ENCODE results near the gene OPTC.

Gene OPTC

DNA sequence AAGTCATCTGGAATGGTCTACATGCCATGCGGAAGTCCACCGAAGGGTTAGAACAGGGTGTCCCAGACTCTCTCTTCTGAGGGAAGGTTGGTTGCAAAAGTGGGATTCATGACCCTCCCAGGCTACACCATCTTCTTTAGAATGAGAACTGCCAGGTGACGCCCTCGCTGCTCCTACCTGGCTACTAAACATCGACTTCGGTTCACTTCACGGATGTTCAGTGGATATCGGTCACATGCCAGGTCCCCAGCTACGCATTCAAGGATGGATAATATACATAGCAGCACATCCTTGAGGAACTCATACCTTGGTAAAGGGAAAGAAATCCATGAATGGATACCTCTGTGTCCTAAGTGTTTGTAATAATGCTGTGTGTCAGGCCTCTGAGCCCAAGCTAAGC is 3.3 kb upstream of the OPTC start:
- DNase-seq = no peak

DNA sequence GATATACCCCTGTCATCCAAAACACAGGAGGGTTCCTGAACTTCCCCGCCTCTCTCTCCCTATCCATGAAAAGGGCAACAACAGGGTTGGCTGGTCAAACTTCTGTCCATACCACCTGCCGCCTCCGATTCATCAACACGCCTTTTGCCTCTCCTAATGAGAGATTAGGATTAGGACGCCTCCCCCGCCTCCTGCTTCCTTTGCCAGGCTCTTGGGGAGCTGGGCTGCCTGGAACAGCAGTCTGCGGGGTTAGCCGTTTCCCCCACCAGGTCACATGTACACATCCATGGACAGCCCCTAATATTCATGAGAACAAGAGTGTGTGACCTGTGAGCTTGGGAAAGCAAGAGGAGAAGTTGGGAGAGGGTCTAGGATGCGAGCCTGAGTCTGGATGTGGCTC is 2.3 kb upstream of the OPTC start:
- no peak for DNase-seq

DNA sequence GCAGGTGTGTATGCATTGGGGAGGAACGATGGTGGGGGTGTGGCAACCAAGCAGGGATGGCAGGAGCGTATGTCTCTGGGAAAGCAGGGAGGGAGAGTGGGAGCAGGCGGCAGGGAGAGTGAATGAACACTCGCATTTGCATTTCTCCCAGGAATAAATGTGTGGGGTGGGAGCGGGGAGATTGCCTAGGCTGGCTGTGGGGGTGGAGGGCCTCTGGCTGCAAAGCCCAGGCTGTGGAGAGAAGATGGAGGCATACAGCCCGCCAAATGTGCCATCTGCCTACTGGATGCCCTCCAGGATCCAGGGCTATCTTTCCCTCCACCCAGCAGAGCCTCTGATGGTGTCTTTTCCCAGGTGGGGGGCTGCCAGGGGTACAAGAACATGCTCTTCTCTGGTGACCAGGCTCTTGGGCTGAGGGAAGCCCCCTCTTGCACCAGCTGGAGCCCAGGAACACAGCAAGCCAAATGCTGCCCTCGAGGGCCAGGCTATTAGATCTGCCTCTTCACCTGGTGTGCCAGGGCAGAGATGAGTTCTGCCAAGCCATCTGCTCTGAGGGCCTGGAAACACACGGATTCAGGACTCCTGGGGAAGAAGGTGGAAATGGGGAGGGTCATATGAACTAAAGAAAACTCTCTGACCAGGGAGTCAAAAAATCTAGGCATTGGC is 1.7 kb upstream of the OPTC start:
- DNase-seq = peak in 4 of 56 donors; percentile 12 to 27 (median 22)

DNA sequence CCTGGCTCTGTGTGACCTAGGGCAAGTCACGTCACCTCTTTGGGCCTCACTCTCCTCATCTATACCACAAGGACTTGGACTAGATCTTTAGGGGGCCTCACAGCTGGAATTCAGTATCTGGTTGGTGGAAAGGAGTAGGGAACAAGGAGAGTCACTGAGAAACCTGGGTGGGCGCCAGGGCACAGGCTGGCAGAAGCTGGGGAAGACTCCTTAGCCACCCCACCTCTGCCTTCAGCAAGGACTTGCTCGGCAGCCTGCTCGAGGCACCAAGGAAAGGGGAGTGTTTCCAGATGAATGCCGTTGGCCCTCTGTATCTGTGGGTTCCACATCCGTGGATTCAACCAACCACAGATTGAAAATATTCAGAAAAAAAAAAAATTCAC is 1.2 kb upstream of the OPTC start:
- DNase-seq = no peak

DNA sequence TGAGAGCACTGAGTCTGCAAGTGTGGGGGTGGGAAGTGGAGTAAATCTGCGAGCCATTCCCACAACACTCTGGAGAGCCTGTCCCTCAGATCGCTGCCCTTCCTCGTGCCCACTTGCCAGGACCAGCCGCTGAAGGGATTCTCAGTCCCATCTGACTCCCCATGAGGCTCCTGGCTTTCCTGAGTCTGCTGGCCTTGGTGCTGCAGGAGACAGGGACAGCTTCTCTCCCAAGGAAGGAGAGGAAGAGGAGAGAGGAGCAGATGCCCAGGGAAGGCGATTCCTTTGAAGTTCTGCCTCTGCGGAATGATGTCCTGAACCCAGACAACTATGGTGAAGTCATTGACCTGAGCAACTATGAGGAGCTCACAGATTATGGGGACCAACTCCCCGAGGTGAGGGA is 1.9 kb downstream of the OPTC start:
- no peak for DNase-seq

DNA sequence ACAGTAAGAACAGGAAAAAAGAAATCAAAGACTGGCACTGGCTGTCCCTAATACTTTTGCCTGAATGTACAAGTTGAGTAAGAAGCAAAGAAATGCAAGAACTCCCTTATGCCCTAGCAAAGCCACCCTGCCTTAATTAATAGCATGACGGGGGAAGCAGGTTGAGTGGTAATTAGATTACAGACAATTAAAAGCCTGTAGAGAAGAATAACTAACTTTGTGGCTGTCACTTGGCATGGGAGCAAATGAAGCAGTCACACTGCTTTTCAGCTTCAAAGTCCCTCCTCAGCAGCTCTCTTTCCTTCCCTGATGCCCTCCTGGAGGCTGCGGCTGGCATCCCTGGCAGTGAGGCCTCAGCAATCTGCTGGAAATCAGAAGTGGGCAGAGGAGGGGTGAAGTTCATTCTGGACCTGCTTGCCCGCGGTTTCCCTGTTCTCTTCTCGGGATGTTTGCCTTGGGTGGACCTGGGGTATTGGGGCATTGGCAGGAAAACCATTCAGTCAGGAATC is 3.4 kb downstream of the OPTC start:
- no peak for DNase-seq

DNA sequence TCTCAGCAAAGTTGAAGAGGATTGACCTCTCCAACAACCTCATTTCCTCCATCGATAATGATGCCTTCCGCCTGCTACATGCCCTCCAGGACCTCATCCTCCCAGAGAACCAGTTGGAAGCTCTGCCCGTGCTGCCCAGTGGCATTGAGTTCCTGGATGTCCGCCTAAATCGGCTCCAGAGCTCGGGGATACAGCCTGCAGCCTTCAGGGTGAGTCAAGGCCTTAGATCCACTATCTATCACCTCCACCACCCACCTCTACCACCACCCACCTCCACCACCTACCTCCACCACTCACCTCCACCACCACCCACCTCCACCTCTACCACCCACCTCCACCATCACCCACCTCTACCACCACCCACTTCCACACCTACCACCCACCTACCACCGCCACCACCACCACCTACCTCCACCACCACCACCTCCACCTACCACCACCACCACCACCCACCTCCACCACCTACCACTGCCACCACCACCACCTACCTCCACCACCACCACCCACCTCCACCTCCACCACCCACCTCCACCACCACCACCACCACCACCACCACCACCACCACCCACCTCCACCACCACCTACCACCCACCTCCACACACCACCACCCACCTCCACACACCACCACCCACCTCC is 5.8 kb downstream of the OPTC start:
- no peak for DNase-seq

DNA sequence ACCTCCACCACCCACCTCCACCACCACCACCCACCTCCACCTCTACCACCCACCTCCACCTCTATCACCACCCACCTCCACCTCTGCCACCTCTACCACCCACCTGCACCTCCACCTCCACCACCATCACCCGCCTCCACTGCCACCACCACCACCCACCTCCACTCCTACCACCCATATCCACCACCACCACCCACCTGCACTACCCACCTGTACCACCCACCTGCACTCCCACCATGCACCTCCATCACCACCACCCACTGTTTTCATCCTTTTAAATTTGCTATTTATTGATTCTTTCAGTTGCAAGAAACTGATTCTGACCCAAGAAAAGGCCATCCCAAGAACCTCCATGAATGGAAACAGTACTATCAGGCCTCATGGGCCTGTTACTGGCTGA is 6.3 kb downstream of the OPTC start:
- no peak for DNase-seq

DNA sequence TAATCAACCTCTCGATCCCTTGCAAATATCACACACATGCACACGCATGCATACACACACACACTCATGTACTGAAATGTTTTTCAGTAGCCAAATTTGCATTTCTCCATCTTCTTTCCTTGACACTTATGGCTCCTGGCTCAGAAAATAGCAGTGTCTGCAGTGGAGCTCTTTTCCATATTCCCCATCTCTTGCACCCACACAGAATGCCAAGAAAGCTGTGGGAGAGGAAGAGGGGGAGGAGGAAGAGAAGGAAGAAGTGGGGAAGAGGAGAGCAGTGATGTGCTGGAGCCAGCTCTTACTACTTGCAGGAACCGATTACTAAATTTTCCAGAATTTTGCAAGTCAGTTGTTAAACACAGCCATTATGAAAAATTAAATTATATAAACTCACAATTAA is 9.9 kb downstream of the OPTC start:
- DNase-seq = no peak

DNA sequence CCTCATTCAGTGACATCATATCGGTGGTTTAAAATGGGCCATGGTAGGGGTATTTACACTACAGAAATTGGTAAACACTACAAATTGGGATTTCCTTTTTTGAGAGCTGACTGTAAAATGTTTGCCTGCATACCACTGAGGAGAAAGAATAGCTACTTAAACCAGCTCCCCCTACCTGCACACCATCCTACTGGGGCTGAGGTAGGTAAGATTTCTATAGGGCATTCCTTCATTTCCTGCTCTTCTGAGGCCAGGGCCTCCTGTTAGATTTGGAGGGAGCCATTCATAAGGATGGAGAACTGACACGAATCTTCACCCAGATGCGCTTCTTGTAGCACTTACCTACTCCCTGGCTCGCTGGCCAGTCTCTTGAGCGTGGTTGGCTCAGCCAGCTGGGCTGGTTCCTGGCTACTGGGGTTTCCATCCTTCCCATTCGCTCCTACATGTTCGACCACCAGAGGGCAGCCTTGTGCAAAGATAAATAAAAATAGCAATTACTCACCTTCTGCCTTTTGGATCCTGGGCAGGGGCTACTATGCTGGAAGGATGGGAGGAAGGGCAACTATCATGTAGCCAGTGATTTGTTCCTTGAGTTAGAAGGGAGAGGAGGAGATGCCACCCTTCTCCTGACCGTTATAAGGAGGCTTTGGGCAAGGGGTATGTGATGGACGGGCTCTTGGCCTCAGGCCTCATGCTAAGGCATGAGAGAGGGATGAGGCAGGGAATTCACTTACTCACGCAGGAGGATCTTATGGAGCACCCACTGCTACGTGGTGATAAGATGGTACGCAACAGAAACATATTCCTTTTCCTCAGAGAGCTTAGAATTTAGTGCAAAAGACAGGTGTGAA is 10.7 kb downstream of the OPTC start:
- peak in 49 of 56 donors; percentile 16 to 92 (median 57) for DNase-seq

DNA sequence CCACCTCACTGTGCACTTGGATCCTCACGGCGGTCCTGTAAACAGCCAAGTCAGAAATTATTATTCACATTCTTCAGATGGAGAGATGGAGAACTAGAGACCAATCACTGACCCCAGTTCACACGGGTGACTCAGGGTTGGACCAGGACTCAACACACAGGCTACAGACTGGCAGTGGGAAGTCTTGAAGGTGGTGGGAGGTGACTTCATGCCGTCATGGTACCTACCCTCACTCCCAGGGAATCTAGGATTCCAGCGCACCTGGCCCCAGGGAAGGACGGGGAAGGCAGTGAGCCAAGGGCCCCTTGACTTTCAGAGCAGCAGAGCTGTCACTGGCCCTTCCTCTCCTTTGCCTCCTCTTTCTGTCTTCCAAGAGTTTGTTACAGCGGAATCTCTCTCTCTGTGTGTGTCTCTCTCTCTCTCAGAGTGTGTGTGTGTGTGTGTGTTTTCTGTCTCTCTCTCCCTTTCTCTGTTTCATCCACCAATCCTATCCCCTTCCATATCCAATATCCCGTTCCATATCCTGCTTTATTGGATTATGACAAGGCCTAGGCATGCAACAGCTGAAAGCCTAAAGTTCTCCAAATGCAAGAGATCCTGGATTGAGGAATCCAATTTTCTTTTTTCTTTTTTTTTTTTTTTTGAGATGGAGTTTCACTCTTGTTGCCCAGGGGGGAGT is 11.7 kb downstream of the OPTC start:
- no peak for DNase-seq

DNA sequence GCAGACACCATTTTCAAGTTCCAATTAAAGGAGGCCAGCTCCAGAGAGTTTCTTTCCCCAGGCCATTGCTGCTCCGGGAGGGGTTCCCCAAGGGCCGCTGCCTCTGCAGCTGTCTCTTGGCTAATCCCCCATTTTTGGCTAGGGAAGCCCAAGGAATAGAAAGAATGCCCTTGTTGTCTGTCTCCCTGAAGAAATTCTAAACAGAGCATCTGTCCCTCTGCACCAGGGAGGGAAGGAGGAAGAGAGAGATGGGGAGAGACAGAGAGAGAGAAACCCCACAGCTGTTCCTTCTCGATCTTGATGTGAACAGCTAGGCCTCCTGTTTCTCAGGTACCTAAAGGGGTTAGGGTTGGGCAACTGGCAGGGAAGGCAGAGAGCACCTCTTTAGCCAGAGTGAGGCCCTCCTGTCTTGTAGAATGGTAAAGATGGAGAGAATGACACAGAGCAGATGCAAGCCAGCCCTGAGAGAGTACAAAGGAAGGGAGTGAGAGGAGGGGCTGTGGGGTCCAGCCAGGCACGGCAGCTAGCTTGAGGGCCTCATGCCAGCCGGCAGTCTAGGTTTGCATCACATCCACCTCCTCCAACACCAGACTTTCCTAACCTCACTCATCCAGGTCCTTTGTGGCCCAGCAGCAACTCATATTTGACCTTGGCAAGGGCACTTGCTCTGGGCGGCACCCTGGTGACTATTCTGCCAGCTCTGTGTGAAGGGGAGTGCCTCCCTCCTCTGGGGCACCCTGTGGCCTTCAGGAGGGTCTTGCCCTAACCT is 13.1 kb downstream of the OPTC start:
- peak in 2 of 56 donors; percentile 18 to 20 for DNase-seq

DNA sequence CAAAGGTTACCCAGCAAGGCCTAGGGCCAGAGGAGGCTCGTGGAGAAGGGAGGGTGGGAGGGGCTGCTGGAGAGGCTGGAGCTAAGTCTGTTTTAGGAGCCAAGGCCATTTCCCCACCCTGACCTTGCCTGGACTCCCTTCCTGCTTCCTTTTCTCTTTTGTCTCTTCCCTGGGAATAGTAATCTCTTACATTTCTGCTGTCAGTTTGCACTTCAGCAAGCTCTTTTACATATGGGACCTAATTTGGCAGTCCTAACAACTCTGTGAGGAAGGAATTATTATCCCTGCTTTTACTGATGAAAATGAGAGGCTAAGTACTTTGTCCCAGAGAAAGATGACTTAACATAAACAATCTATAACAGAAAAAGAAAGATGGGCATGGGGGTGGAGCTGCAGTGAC is 13.8 kb downstream of the OPTC start:
- no peak for DNase-seq

DNA sequence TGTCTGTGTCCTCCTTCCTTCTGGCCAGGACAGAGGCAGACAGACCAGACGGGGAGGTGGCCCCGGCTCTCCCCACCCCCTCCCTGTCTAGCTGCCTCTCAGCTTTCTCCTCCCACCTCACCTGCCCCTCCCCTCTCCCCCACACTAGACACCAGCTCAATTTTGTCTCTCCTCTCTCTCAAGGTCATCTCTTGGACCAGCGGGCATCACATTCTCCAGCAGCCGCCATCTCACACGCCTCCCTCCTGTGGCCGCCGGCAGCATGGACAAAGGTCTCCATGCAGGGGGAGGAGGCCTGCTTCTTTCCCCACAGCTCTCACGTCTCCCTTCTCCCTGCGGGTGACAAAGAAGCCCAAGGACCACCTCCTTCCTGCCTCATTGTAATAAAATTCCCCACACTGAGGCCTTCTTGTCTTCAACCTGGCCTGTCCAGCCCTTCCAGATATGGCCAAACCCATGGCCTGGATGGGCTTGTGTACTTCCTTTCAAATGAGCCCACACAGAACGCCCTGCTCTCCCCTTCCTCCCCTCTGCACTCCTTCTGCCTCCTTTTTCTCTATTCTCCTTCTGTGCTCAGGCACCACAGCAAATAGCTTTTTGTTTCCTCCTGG is 14.6 kb downstream of the OPTC start:
- DNase-seq = peak in 1 of 56 donors; percentile 21

DNA sequence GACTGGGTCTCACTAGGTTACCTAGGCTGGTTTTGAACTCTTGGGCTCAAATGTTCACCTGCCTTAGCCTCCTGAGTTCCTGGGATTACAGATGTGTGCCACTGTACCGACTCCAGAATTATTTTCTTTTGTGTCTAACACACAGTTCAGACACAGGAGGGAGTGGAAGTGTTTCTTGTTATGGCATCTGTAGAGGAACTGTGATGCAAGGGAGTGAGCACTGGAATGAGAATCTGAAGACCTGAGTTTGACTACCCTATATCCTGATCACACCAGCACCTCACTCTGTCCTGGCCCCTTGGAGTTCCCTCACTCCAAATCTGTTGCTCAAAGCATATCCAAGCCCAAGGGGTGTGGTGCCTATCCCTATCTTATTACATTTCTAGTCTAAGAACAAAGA is 15.2 kb downstream of the OPTC start:
- no peak for DNase-seq

DNA sequence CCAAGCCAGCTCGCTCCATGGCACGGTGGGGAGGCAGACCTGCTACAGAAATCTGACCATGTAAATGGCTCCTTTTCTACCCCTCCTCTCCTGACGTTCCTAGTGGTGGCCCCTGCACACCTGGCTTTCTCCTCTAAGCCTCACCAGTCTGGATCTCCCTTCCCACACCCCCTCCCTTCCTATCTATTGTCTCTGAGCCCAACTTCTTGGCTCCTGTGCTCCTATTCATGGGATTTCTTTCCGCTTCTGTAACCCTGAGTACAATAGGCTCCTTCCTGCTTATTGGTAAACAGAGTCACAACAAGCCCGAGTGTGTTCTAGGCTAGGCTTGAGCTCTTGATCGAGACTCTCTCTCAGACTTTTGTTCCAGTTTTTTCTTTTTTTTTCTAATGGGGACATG is 17.6 kb downstream of the OPTC start:
- no peak for DNase-seq

DNA sequence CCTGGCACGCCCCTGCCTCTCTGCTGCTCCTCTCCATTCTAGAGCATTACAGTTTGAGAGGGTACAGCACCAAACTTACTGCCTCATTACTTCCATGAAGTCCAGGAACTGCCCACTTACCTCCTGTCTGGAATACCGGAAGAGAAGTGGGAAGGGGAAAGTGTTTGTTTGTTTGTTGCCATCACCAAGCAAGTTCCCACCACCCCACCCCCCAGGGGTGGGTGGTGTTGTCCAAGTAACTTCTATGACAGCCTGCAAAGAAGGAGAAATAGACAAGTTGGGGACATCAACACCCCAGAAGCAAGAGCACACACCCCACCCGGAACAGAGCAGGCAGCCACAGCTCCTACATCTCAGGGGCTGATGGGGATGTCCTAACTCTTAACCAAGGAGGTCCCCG is 18.0 kb downstream of the OPTC start:
- DNase-seq = no peak

DNA sequence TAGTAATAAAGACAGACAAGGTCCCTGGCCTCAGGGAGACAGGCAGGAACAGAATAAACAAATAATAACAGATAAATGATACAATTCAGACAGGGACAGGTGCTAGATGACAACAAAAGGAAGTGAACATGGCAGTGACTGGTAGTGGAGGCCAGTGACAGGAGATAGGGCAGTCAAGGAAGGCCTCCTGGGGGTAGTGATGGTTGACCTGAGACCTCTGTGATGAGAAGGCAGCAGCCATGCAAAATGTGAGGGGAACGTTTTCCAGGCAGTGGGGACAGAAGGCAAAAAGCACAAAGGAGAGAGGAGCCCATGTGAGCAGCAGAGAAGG is 18.5 kb downstream of the OPTC start:
- DNase-seq = no peak

DNA sequence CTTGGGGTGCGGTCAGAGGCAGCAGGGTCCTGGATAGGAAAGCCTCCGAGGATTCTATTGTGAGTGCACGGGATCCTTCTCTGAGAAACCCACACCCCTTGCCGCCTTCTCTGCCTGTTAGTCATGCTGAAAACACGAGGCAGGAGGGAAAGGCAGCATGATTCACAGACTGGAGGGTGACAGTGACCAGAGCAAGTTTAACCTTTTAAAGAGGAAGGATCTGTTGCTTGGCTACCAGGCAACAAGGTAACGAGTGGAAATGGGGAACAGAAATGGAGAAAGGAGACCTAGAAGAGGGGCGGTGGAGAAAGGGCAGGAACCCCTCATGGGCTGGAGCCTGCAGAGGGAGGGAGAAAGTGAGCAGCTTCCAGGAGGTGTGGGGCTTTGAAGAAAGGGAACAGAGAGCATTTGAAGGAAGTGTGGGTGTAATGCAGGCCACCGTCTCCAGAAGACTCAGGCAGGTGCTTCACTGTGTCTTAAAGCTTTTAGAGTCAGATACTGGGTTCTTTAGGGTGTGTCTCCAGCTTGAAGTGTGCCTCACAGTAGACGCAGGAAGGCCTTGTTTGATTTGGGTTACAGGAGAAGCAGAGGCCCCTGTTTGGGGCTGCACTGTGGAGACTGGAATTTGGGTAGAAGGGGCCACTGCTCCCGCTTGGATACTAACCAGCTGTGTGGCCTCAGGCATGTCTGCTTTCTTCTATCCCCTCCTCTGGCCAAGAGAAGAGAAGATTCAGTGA is 19.1 kb downstream of the OPTC start:
- DNase-seq = peak in 7 of 56 donors; percentile 18 to 45 (median 24)

DNA sequence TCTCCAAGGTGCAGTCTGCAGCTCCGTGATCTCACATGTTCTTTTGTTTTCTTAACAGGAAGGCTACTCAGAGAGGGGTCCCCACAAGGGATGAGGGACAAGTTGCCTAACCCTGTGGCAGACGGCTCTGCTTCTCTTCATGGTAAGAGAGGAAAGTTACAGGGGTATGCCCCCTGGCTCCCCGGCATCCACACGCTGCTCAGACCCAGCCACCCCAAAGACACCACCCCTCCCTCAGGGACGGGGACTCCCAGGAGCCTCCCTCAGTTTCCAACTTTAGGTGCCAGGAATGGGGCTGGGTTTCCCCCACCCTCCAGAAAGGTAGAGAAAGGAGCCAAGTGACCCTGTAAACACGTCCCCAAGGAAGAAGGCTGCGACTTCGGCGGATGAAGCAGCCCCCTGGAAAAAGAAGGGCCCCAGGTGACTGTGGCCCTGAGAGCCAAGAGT is 19.7 kb downstream of the OPTC start:
- DNase-seq = no peak

All from amygdala (tissue), 56 donors.